T-helper 1 cell treated with Interleukin-12 subunit alpha and Interleukin-12 subunit beta and Interleukin-4 antibody, amounts not matched to agents 30 ng/mL and 1 ng/mL, for 36 hours (primary cell): Measurements from ENCODE around the gene SSBP1. TPM values are rescaled to one million over a fixed set of nuclear protein-coding genes. Genes with fewer than 3 reads are reported as not detected.
"Not testable (repeated sequence)": the region's sequence is repeated elsewhere in the genome, so short reads cannot be mapped to it uniquely, and the experiment has no call there.

Experiments used
- intact Hi-C: fragments of 100-400 bp; cut with micrococcal nuclease; formaldehyde crosslinking; loops from one replicate; pipeline ENCODE4 v1.15.1; 2024
- total RNA-seq: library from RNA; stranded (reverse); gene quantifications from 2 replicates; pipeline ENCODE4 v1.2.3, GENCODE V29; 2022

The SSBP1 gene
- total RNA-seq, 1 donor from 2014 or later: 147 TPM

GRCh38 chr7:141752634-141753033 lies 14.5 kb downstream of the SSBP1 start:
- intact Hi-C loops: no loop called here

- intact Hi-C loops: loop anchor here (1.0 to 5.0 kb wide), 3 partner anchors 31 to 377 kb away; no protein-coding TSS in a partner anchor
These were observed 16.8 kb downstream of the SSBP1 start for GRCh38 chr7:141754939-141755338.

GRCh38 chr7:141763797-141764196 lies 25.6 kb downstream of the SSBP1 start, which contains the start of gene TAS2R3:
Gene TAS2R3 (plus strand): TSS chr7:141764097. CDS start chr7:141764159, 62 bp downstream.
- intact Hi-C loops: no loop called here

GRCh38 chr7:141770083-141770583 lies 32.0 kb downstream of the SSBP1 start:
- intact Hi-C loops: not testable (repeated sequence)

GRCh38 chr7:141776374-141776773 lies 38.2 kb downstream of the SSBP1 start, which contains the start of gene TAS2R4:
Gene TAS2R4 (plus strand): TSS chr7:141776674. CDS start chr7:141778489, 1,815 bp downstream.
- intact Hi-C loops: no loop called here

- intact Hi-C loops: loop anchor here (1.0 kb wide), 3 partner anchors 31 to 132 kb away; partner anchors contain the start of gene SSBP1
These were observed 47.8 kb downstream of the SSBP1 start for GRCh38 chr7:141785706-141786552.

GRCh38 chr7:141788296-141788695 lies 50.1 kb downstream of the SSBP1 start:
- intact Hi-C loops: no loop called here

- intact Hi-C loops: no loop called here
These were observed 51.8 kb downstream of the SSBP1 start, which contains the start of gene TAS2R5 for GRCh38 chr7:141789917-141790316. Gene TAS2R5 (plus strand): TSS chr7:141790217. CDS start chr7:141790362, 145 bp downstream.

GRCh38 chr7:141792526-141792925 lies 54.4 kb downstream of the SSBP1 start:
- intact Hi-C loops: no loop called here

Other genes with a start within 250 kb of the SSBP1 start
- gene AGK, start 186.9 kb upstream of the SSBP1 start, total RNA-seq: 79.0 and 83.1 TPM in 2 replicates
- 43.6 and 44.0 TPM in 2 replicates for gene DENND11, start 36.2 kb upstream of the SSBP1 start, total RNA-seq
- 0.12 and 0.15 TPM in 2 replicates for gene WEE2, start 30.0 kb upstream of the SSBP1 start, total RNA-seq
- 0.88 and 1.4 TPM in 2 replicates for gene TAS2R3, start 25.7 kb downstream of the SSBP1 start, total RNA-seq
- 0.83 and 1.3 TPM in 2 replicates for gene TAS2R4, start 38.3 kb downstream of the SSBP1 start, total RNA-seq
- gene TAS2R5, start 51.9 kb downstream of the SSBP1 start, total RNA-seq: 0.83 and 1.2 TPM in 2 replicates
- gene PRSS37, start 103.1 kb downstream of the SSBP1 start, total RNA-seq: not detected in 2 replicates
- gene OR9A4, start 178.0 kb downstream of the SSBP1 start, total RNA-seq: not detected in 2 replicates
- not detected in 2 replicates for gene CLEC5A, start 208.6 kb downstream of the SSBP1 start, total RNA-seq
- gene TAS2R38, start 235.4 kb downstream of the SSBP1 start, total RNA-seq: not detected in 2 replicates